NCI-H187 treated with DMSO at 0.1 percent for 48 hours (cell line): ENCODE results near the gene TRAF3IP1.
"Not testable (repeated sequence)": the region's sequence is repeated elsewhere in the genome, so short reads cannot be mapped to it uniquely, and the experiment has no call there.

Experiments used
- DNase-seq: peaks from one replicate; lab custom pipeline; 2025; lab: John Stamatoyannopoulos, UW

TRAF3IP1 gene

GRCh38 chr2:238320246-238320647, at the start of gene TRAF3IP1:
Gene TRAF3IP1, plus strand, starts transcription at chr2:238320518. Its CDS starts 145 bp downstream, at chr2:238320663.
- DNase-seq, result no peak

- DNase-seq, result no peak
Observed at GRCh38 chr2:238270606-238271005, 49.7 kb upstream of the TRAF3IP1 start.

GRCh38 chr2:238271061-238271554, 49.2 kb upstream of the TRAF3IP1 start:
- DNase-seq, result no peak

- DNase-seq, result not testable (repeated sequence)
Observed at GRCh38 chr2:238271686-238272085, 48.6 kb upstream of the TRAF3IP1 start.

GRCh38 chr2:238272156-238272555, 48.2 kb upstream of the TRAF3IP1 start:
- no peak for DNase-seq

- not testable (repeated sequence) for DNase-seq
Observed at GRCh38 chr2:238273433-238273832, 46.9 kb upstream of the TRAF3IP1 start.

- no peak for DNase-seq
Observed at GRCh38 chr2:238274152-238274865, 46.0 kb upstream of the TRAF3IP1 start.

- no peak for DNase-seq
Observed at GRCh38 chr2:238277695-238278094, 42.6 kb upstream of the TRAF3IP1 start.

GRCh38 chr2:238278626-238279323, 41.5 kb upstream of the TRAF3IP1 start:
- no peak for DNase-seq

GRCh38 chr2:238279324-238279682, 41.0 kb upstream of the TRAF3IP1 start:
- DNase-seq, result no peak

- DNase-seq, result no peak
Observed at GRCh38 chr2:238280083-238280825, 40.1 kb upstream of the TRAF3IP1 start.

GRCh38 chr2:238281826-238282480, 38.4 kb upstream of the TRAF3IP1 start:
- no peak for DNase-seq

GRCh38 chr2:238282861-238283738, 37.2 kb upstream of the TRAF3IP1 start:
- no peak for DNase-seq

GRCh38 chr2:238284802-238285515, 35.4 kb upstream of the TRAF3IP1 start:
- DNase-seq, result no peak

- DNase-seq, result no peak
Observed at GRCh38 chr2:238285653-238286082, 34.6 kb upstream of the TRAF3IP1 start.

- DNase-seq, result no peak
Observed at GRCh38 chr2:238286095-238286494, 34.2 kb upstream of the TRAF3IP1 start.

GRCh38 chr2:238286551-238286950, 33.8 kb upstream of the TRAF3IP1 start:
- no peak for DNase-seq

- DNase-seq, result no peak
Observed at GRCh38 chr2:238286987-238287736, 33.2 kb upstream of the TRAF3IP1 start.

- DNase-seq, result no peak
Observed at GRCh38 chr2:238287737-238288649, 32.3 kb upstream of the TRAF3IP1 start, which contains the start of gene PER2. Gene PER2, minus strand, starts transcription at chr2:238288610. Its CDS starts 10,674 bp downstream, at chr2:238277936.
